IPS-18c (cell line): ENCODE measurements around the gene SRPK3.

Experiments used
- H3K4me3 ChIP-seq: 2 replicates; pipeline ENCODE4 v1.7.0; 2013; ENCODE audit warnings: low read depth, mild to moderate bottlenecking, low read length, moderate library complexity; ENCODE audit not compliant: insufficient read depth
- H3K9me3 ChIP-seq: one replicate; pipeline ENCODE4 v1.6.1; 2013; ENCODE audit warnings: mild to moderate bottlenecking, low read length, moderate library complexity; ENCODE audit not compliant: control insufficient read depth, insufficient read depth

SRPK3 gene

GRCh38 chrX:153766871-153767673, 13.8 kb upstream of the SRPK3 start:
- Histone ChIP-seq H3K4me3 (no peak overlapping the region; the same call in 1 of the 2 replicates), H3K9me3 (peaks cover 32% of the 10 kb centered on the region)

- H3K4me3 ChIP-seq: no peak overlapping the region
- H3K9me3 ChIP-seq: peaks cover 32% of the 10 kb centered on the region
These were observed 13.2 kb upstream of the SRPK3 start for GRCh38 chrX:153767674-153768055.

GRCh38 chrX:153768311-153769157, 12.3 kb upstream of the SRPK3 start:
- H3K9me3 ChIP-seq: peaks cover 34% of the 10 kb centered on the region
- no peak overlapping the region for H3K4me3 ChIP-seq

GRCh38 chrX:153769158-153769864, 11.5 kb upstream of the SRPK3 start:
- Histone ChIP-seq H3K4me3 (no peak overlapping the region), H3K9me3 (peaks cover 31% of the 10 kb centered on the region)

GRCh38 chrX:153769865-153770600, 10.8 kb upstream of the SRPK3 start:
- no peak overlapping the region for H3K4me3 ChIP-seq

GRCh38 chrX:153770601-153771414, 10.0 kb upstream of the SRPK3 start:
- Histone ChIP-seq H3K4me3 (no peak overlapping the region), H3K9me3 (peaks cover 27% of the 10 kb centered on the region)

More at GRCh38 chrX:153769865-153770600, 10.8 kb upstream of the SRPK3 start:
- peaks cover 28% of the 10 kb centered on the region for H3K9me3 ChIP-seq

- no peak overlapping the region; the same call in 1 of the 2 replicates for H3K4me3 ChIP-seq
- H3K9me3 ChIP-seq: peaks cover 25% of the 10 kb centered on the region
These were observed 9.2 kb upstream of the SRPK3 start for GRCh38 chrX:153771415-153772315.

GRCh38 chrX:153772316-153773217, 8.3 kb upstream of the SRPK3 start:
- H3K9me3 ChIP-seq: peaks cover 28% of the 10 kb centered on the region
- H3K4me3 ChIP-seq: no peak overlapping the region

GRCh38 chrX:153773218-153773611, 7.6 kb upstream of the SRPK3 start:
- Histone ChIP-seq H3K4me3 (no peak overlapping the region), H3K9me3 (peaks cover 25% of the 10 kb centered on the region)

- Histone ChIP-seq H3K4me3 (no peak overlapping the region), H3K9me3 (peaks cover 22% of the 10 kb centered on the region)
These were observed 6.9 kb upstream of the SRPK3 start for GRCh38 chrX:153773741-153774575.

- Histone ChIP-seq H3K9me3 (peaks cover 19% of the 10 kb centered on the region), H3K4me3 (no peak overlapping the region)
These were observed 6.1 kb upstream of the SRPK3 start for GRCh38 chrX:153774576-153775292.

GRCh38 chrX:153775293-153776119, 5.3 kb upstream of the SRPK3 start:
- Histone ChIP-seq H3K4me3 (no peak overlapping the region), H3K9me3 (peaks cover 20% of the 10 kb centered on the region)
